Glomerular visceral epithelial cell (primary cell): ENCODE data around the gene RNF148.
A peak's percentile ranks its signal among the peaks of the same experiment; 100 is the strongest.

Experiments used
- DNase-seq: peaks from one replicate; pipeline ENCODE4 v3.0.0-alpha.2; 2016; ENCODE audit errors: extremely low spot score

The RNF148 gene

GRCh38 chr7:122702872-122703510, at the start of gene RNF148:
TSS of gene RNF148 (minus strand) at chr7:122702922. CDS start at chr7:122702750, 172 bp downstream.
- DNase-seq: peak; percentile 27

DNA sequence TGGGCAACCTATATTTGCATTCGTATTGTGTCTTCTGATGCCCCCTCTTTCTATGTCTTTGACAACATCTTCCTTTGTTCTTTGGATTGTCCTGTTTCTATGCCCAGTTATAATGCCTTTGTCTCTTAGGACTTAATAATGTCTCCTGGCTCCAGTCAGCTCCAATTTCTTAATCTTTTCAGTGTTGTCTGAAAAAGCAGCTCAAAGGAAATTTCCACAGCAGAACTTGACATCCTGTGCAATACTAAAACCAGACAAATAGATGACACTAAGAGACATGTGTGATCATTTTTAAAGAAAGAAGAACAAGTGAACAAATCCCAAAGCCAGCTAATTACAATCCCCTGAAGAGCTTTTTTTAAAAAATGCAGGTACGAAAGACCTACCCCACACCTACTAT, 47.7 kb upstream of the RNF148 start:
- DNase-seq: no peak

DNA sequence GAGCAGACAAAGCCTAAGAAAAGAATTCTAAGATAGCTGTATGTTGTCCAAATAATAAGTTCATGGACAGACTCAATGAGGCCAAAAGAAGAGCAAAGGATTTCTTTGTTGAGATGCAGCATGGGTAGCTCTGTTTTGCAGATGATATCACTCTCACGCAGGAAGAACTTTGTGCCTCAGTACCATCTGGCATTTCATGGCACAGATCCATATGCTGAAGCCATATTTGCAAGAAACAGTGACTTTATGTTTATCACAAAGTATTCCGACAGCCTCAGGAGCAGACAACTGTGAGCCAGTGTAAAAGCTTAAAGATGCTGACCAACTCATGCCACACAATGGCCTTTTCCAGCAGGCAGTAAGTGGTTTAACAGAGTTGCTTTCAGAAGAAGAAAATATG, 45.5 kb upstream of the RNF148 start:
- DNase-seq: no peak

- DNase-seq: no peak
Measured at GRCh38 chr7:122746948-122747347, 44.2 kb upstream of the RNF148 start.

- DNase-seq: no peak
Measured at GRCh38 chr7:122743211-122743610, 40.5 kb upstream of the RNF148 start.

DNA sequence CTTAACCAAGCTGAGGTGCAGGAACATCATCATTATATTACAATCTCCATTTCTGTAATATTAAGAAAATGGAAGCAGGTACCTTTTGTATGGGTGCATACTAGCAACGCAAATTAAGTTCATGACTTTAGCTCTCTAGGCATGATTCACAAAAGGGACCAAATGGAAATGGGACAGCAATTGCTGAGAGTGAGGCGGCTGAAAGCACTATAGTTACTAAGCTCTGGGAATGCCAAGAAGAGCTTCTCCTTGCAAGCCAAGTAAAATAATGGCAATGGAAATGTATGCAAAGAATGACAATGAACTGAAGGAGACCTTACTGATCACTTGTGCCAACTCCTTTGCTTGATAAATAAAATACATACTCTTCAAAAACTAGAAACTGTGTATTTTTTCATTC, 36.2 kb upstream of the RNF148 start:
- DNase-seq: no peak

DNA sequence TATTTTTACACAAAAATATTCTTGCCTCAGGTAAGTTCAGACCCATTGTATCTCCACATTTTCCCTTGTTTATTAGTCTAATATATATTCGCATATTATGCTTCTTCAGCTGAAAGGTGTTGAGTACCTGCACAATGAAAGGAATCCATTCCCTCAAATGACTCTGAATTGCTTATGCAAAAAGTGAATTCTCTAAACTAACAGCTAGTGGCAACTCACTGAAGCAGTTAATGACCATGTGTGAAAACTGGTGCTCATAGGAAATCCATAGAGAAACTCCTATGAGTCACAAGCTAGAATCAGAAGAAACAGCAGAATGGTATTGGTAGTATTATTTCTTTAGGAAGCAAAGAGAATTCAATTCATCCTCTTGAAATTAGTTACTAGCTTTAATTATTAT, 33.5 kb upstream of the RNF148 start:
- peak; percentile 3 for DNase-seq

GRCh38 chr7:122727759-122728158, 25.0 kb upstream of the RNF148 start:
- no peak for DNase-seq

- DNase-seq: no peak
Measured at GRCh38 chr7:122727354-122727753, 24.6 kb upstream of the RNF148 start.

GRCh38 chr7:122726881-122727280, 24.2 kb upstream of the RNF148 start:
- no peak for DNase-seq

GRCh38 chr7:122724366-122724765, 21.6 kb upstream of the RNF148 start:
- no peak for DNase-seq

GRCh38 chr7:122719010-122719578, 16.4 kb upstream of the RNF148 start:
- no peak for DNase-seq

GRCh38 chr7:122717356-122718089, 14.8 kb upstream of the RNF148 start:
- DNase-seq: no peak

GRCh38 chr7:122715183-122715582, 12.5 kb upstream of the RNF148 start:
- no peak for DNase-seq

- DNase-seq: no peak
Measured at GRCh38 chr7:122710916-122711315, 8.2 kb upstream of the RNF148 start.

DNA sequence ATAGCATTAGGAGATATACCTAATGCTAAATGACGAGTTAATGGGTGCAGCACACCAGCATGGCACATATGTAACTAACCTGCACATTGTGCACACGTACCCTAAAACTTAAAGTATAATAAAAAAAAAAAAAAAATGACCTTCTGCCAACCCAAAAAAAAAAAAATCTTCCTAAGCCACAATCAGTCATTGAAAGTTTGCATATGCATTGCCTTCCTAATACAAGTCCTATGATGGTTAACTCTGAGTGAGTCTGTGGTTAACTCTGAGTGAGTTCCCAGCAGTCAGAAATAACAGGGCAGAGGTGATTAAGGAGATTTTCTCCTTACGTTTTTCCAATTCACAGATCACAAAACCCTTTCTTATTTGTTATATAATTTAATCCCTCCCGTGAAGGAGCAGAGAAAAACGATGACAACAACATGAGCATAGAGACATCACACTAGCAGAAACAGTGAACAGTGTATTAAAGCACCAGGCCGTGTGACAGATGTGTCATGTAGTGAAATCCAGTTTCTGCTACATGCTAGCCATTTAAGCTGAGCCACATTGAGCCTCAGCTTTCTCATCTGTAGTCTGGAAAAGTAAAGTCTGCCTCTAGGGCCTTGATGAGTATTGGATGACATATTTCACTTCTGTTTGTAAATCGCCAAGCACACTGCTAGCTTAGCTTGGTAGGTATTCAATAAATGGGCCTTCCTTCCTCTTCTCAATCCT, 7.4 kb upstream of the RNF148 start:
- no peak for DNase-seq

- DNase-seq: no peak
Measured at GRCh38 chr7:122706836-122707235, 4.1 kb upstream of the RNF148 start.

DNA sequence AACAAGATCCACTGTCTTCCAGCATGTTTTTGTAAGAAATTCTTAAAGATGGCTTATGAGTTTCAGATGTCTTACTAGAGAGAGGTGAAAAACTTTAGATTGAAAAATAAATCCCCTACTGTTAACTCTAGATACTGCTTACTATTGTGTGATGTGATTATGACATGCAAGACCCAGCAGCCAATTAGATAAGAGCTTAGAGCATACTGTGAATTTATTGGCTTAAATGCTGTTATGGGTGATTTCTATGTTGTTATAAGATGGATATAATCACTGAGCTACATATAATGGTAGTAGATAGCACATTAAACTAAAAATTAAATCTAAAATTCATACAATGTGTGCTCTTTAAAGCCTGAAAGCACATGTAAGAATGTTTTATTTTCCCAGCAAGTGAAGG, 3.7 kb downstream of the RNF148 start, which contains the start of gene RNF133:
TSS of gene RNF133 (minus strand) at position 101 of the 400 bp plus-strand sequence. CDS start 199 bp downstream, outside the sequence.
- no peak for DNase-seq

GRCh38 chr7:122695816-122696215, 6.9 kb downstream of the RNF148 start:
- DNase-seq: no peak

GRCh38 chr7:122694697-122695096, 8.0 kb downstream of the RNF148 start:
- no peak for DNase-seq

GRCh38 chr7:122692769-122693309, 9.9 kb downstream of the RNF148 start:
- DNase-seq: no peak
